AML-193 (cell line): ENCODE data around the gene TAF3.
"Not testable (repeated sequence)": the region's sequence is repeated elsewhere in the genome, so short reads cannot be mapped to it uniquely, and the experiment has no call there.

Experiments
- DNase-seq, 2 experiments: peaks; one replicate each; lab custom pipeline; 2025; lab: John Stamatoyannopoulos, UW

Gene TAF3

GRCh38 chr10:7971949-7972348, 153.6 kb downstream of the TAF3 start:
- no peak for DNase-seq

GRCh38 chr10:7972367-7972766, 154.1 kb downstream of the TAF3 start:
- DNase-seq: no peak

- DNase-seq: no peak
Measured at GRCh38 chr10:7980196-7980595, 161.9 kb downstream of the TAF3 start.

GRCh38 chr10:7982727-7983126, 164.4 kb downstream of the TAF3 start:
- DNase-seq: no peak

- no peak for DNase-seq
Measured at GRCh38 chr10:7984325-7984724, 166.0 kb downstream of the TAF3 start.

- no peak for DNase-seq
Measured at GRCh38 chr10:7984896-7985295, 166.6 kb downstream of the TAF3 start.

GRCh38 chr10:7986851-7987250, 168.5 kb downstream of the TAF3 start:
- no peak for DNase-seq

- DNase-seq: no peak
Measured at GRCh38 chr10:7988989-7989388, 170.7 kb downstream of the TAF3 start.

- no peak for DNase-seq
Measured at GRCh38 chr10:7998831-7999230, 180.5 kb downstream of the TAF3 start.

- DNase-seq: no peak
Measured at GRCh38 chr10:8004469-8005000, 186.2 kb downstream of the TAF3 start.

- no peak for DNase-seq
Measured at GRCh38 chr10:8006274-8006999, 188.1 kb downstream of the TAF3 start.

GRCh38 chr10:8009031-8009430, 190.7 kb downstream of the TAF3 start:
- DNase-seq: no peak

- no peak for DNase-seq
Measured at GRCh38 chr10:8013006-8013405, 194.7 kb downstream of the TAF3 start.

- no peak for DNase-seq
Measured at GRCh38 chr10:8013619-8014018, 195.3 kb downstream of the TAF3 start.

- no peak for DNase-seq
Measured at GRCh38 chr10:8014649-8015048, 196.3 kb downstream of the TAF3 start.

- DNase-seq: no peak
Measured at GRCh38 chr10:8017277-8017676, 199.0 kb downstream of the TAF3 start.

- DNase-seq: no peak
Measured at GRCh38 chr10:8023321-8023720, 205.0 kb downstream of the TAF3 start.

- DNase-seq: no peak
Measured at GRCh38 chr10:8023851-8024250, 205.5 kb downstream of the TAF3 start.

- no peak for DNase-seq
Measured at GRCh38 chr10:8026349-8027259, 208.3 kb downstream of the TAF3 start.

- not testable (repeated sequence) for DNase-seq
Measured at GRCh38 chr10:8031211-8031610, 212.9 kb downstream of the TAF3 start.

GRCh38 chr10:8032558-8032957, 214.3 kb downstream of the TAF3 start:
- DNase-seq: no peak

- DNase-seq: no peak
Measured at GRCh38 chr10:8033812-8034465, 215.6 kb downstream of the TAF3 start.
